AG09309 (cell line): ENCODE data around the gene CMTM4.

Experiments used
- DNase-seq: peaks from one replicate; pipeline ENCODE4 v3.0.0-alpha.2; 2010; ENCODE audit warnings: low read depth
- H3K4me3 ChIP-seq: 2 replicates; pipeline ENCODE4 v1.5.1; 2011; ENCODE audit warnings: mild to moderate bottlenecking, low read depth, low read length, moderate library complexity; ENCODE audit not compliant: control insufficient read depth
- TF ChIP-seq, protein P1 (sequence below): IDR thresholded peaks from 2 replicates; pipeline ENCODE4 v1.5.1; 2011; ENCODE audit warnings: mild to moderate bottlenecking, low read depth, low read length, inconsistent platforms; ENCODE audit not compliant: insufficient read depth, control insufficient read depth; ENCODE audit errors: missing control alignments

The CMTM4 gene

DNA sequence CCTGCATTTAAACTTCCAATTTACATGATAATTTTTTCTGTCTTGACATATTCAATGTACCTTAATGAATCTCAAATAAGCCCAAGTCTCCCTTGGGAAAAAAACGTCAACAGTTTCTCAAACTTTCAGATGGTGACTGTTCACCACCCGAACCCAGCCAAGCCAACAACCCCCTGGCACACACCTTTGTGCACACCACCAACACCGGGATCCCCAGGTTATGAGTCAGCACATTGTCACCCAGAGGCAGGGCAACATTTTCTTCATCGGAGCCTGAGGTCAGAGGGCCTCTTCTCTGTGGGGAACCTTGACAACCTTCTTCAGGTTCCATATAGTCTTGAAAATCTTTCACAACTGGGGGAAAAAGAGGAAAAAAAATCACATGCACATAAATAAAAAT lies 39.3 kb upstream of the CMTM4 start:
- TF ChIP-seq, protein P1, sequence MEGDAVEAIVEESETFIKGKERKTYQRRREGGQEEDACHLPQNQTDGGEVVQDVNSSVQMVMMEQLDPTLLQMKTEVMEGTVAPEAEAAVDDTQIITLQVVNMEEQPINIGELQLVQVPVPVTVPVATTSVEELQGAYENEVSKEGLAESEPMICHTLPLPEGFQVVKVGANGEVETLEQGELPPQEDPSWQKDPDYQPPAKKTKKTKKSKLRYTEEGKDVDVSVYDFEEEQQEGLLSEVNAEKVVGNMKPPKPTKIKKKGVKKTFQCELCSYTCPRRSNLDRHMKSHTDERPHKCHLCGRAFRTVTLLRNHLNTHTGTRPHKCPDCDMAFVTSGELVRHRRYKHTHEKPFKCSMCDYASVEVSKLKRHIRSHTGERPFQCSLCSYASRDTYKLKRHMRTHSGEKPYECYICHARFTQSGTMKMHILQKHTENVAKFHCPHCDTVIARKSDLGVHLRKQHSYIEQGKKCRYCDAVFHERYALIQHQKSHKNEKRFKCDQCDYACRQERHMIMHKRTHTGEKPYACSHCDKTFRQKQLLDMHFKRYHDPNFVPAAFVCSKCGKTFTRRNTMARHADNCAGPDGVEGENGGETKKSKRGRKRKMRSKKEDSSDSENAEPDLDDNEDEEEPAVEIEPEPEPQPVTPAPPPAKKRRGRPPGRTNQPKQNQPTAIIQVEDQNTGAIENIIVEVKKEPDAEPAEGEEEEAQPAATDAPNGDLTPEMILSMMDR: no peak
- H3K4me3 ChIP-seq: no peak overlapping the region
- DNase-seq: no peak

DNA sequence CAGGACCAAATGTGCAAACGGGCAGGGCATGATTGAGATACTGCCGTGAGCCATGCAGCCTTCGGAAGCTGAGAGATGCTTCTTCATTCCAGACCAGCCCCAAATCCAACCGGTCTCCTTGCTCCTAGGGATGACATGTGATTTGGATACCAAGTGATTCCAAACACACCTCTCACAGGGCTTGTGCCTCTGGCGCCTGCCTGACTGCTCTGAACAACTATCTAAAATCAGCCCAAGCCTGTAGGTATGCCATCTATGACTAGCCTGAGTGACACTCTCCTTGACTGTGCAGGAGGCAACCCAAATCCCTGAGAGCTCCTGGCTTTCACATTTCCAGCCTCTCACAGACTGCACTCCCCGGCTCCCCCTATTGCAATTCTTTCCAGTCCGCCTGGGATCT lies 34.6 kb upstream of the CMTM4 start:
- TF ChIP-seq, protein P1: no peak
- H3K4me3 ChIP-seq: no peak overlapping the region
- DNase-seq: no peak

DNA sequence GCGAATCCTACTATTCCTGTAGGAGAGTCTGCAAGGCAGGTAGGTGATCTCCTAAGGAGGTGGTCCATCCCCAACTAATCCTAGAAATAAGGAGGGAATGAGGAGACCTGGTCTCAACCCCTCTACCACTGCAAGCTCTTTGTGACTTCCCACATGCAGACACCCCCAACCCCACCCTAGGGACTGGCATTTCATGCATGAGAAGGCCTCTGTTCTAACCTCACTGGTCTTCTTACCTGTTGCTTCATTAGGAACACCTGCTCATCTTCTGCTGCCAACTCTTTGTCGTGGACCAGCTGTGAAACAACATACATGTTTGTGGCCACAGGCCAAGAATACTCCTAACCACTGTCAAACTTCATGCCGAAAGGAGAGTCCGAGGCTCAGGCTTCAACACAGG lies 32.3 kb upstream of the CMTM4 start:
- no peak for DNase-seq
- TF ChIP-seq, protein P1: no peak
- H3K4me3 ChIP-seq: no peak overlapping the region

DNA sequence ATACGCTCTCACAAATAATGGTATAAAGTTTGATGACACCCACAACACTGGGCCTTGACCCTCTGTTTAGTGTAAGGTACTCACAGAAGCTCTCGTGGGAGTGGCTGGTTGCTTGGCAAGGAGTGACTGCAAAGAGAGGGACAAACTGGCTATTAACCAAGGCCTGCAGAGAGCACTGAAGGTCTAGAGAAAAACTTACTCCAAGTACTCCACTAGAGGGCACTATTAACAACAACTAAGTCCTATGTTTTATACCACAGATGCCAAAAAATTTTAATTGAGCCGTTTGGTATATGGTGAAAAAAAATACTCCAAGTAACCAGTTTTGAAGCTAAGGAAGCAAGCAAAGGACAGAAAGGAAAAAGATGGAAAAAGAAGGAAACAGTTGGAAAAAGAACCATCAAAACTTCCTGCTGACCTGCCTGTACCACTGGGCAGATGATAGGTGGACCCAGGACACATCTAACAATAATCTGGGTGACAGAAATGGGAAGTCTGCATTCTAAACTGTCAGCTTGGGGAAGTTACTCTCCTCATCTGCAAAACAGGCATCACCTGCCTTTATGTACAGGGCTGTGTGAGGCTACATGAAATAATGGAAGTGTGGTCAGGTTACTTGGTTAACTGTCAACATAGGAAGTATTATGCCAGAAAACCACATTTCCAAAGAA lies 31.7 kb upstream of the CMTM4 start:
- TF ChIP-seq, protein P1: peak; percentile 42
- DNase-seq: peak; percentile 40
- H3K4me3 ChIP-seq: no peak overlapping the region

DNA sequence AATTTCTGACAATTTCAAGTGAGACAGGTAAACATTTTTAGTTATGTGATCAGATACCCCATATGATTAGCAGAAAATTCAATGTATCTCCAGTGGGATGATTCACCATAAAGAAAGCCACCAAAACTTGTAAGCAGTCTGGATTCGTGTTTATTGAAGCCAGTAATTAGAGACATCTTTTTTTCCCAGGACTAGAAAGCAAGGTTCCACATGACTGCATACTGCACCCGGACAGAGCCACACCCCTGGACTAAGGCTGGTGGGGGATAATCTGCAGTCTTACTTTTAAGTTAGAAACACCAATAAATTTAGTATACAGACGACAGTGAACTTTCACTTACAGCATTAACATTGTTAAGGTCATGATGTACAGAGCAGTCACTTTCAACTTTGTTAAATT lies 24.2 kb upstream of the CMTM4 start:
- DNase-seq: no peak
- TF ChIP-seq, protein P1: no peak
- no peak overlapping the region for H3K4me3 ChIP-seq

DNA sequence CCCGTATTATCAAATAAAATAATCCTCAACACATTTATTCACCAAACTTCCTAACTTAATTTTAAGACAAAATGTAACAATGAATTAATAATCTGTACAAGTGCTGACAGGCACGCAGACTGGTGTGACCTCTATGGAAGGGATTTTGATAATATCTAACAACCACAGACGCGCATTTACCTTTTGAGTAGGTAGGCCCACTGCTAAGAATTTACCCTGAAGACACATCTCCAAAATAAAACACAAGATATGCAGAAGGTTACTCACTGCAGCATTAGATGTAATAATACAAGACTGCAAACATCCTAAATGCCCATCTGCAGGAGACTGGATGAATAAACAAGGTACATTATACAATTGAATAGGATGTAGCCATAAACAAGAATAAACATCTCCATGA lies 22.7 kb upstream of the CMTM4 start:
- TF ChIP-seq, protein P1: no peak
- H3K4me3 ChIP-seq: no peak overlapping the region
- DNase-seq: no peak
